ENCODE measurements around the gene RHOH.

DNA sequence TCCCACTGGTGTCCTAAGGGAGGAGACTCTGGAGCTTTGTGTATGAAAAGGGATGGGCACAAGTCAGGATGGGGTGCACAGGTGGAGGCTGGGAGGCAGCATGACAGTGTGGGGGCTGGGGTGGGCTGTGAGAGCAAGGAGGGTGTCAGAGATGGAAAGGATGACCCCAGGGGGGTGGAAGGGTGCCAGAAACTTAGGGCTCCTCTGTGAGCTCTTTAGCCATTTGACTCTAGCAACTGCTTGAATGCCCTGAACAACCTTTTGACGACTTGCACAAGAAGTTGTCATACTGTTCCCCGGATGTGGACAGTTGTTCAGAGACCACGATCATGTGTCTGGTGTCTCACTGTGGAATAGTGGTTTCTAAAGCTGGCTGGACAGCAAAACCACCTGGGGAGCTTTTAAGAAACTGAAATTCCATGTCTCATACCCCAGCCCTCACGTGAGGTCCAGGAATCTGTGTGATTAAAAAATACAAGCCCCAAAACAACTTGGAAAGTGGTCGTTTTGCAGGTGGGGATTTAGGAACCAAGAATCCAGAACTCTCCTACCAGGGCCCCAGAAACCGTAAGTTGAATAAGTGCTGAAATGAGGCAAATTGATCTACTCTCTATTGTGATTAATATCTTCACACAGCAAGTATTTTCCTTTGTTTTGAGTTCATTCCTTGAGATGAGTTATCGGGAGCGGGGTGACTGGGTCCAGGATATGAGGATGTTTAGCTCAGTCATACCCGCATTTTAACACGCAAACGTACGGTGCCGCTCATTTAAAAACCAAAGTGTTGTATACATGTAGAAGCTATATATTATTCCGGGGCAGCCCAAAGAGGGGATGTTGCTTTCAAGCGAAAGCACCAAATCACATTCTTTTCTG lies 3.4 kb downstream of the RHOH start:
- TF ChIP-seq, protein P1, sequence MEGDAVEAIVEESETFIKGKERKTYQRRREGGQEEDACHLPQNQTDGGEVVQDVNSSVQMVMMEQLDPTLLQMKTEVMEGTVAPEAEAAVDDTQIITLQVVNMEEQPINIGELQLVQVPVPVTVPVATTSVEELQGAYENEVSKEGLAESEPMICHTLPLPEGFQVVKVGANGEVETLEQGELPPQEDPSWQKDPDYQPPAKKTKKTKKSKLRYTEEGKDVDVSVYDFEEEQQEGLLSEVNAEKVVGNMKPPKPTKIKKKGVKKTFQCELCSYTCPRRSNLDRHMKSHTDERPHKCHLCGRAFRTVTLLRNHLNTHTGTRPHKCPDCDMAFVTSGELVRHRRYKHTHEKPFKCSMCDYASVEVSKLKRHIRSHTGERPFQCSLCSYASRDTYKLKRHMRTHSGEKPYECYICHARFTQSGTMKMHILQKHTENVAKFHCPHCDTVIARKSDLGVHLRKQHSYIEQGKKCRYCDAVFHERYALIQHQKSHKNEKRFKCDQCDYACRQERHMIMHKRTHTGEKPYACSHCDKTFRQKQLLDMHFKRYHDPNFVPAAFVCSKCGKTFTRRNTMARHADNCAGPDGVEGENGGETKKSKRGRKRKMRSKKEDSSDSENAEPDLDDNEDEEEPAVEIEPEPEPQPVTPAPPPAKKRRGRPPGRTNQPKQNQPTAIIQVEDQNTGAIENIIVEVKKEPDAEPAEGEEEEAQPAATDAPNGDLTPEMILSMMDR (conservative IDR thresholded peaks at IDR 0.05; ENCODE audit: low read length) = no peak
- no peak for TF ChIP-seq EZH2phosphoT487 (IDR thresholded peaks at IDR 0.05; ENCODE audit: borderline replicate concordance, low read depth, low read length)

Data from OCI-LY7 (cell line).